IMR-90 (cell line): ENCODE results near the gene TDP2. TPM values are rescaled to one million over a fixed set of nuclear protein-coding genes. Genes with fewer than 3 reads are reported as not detected.

Experiments
- ATAC-seq: fragments of 200-7000 bp; cut with Tn5 transposase; 2 replicates; pipeline ENCODE4 v1.9.1; 2020; ENCODE audit warnings: low read depth, mild to moderate bottlenecking, moderate library complexity
- BruUV-seq: library from RNA; stranded (reverse); fragments of 400-500 nt; replicated peaks from 2 replicates; lab custom pipeline; 2021; lab: Mats Ljungman, UMichigan
- CTCF ChIA-PET: fragments of 300-600 bp; formaldehyde crosslinking; extraction: SDS; loops from one replicate; lab custom pipeline; 2021; ENCODE audit warnings: antibody characterized with exemption; lab: Yijun Ruan, JAX
- POLR2A ChIA-PET: fragments of 300-600 bp; sonication (Branson Sonifier 250); formaldehyde crosslinking; loops from one replicate; lab custom pipeline; 2022; ENCODE audit warnings: antibody characterized with exemption; ENCODE audit not compliant: unreplicated experiment; lab: Charles Lee
- DNase-seq: peaks from one replicate; pipeline ENCODE4 v3.0.0; 2013
- H2AFZ ChIP-seq: replicated peaks from 2 replicates; pipeline ENCODE3; 2013; ENCODE audit warnings: low read length, mild to moderate bottlenecking; ENCODE audit not compliant: poor library complexity
- H2AK5ac ChIP-seq: 2 replicates; pipeline ENCODE4 v1.6.1; 2013; ENCODE audit warnings: low read depth, low read length, inconsistent platforms
- H2AK9ac ChIP-seq: replicated peaks from 2 replicates; pipeline ENCODE3; 2013; ENCODE audit warnings: mild to moderate bottlenecking, low read depth, low read length, moderate library complexity; ENCODE audit not compliant: poor library complexity
- H2BK120ac ChIP-seq: 2 replicates; pipeline ENCODE4 v1.6.1; 2013; ENCODE audit warnings: low read depth, low read length, inconsistent platforms
- H2BK15ac ChIP-seq: 3 replicates; pipeline ENCODE4 v1.6.1; 2013; ENCODE audit warnings: low read depth, low read length, inconsistent platforms
- H2BK20ac ChIP-seq: 2 replicates; pipeline ENCODE4 v1.6.1; 2013; ENCODE audit warnings: low read depth, mild to moderate bottlenecking, inconsistent platforms, low read length, moderate library complexity
- H2BK5ac ChIP-seq: 2 replicates; pipeline ENCODE4 v1.6.1; 2013; ENCODE audit warnings: mild to moderate bottlenecking, low read depth, low read length, inconsistent platforms; ENCODE audit not compliant: poor library complexity, severe bottlenecking
- H3K14ac ChIP-seq: replicated peaks from 2 replicates; pipeline ENCODE4 v1.6.1; 2013; ENCODE audit warnings: low read depth, low read length, inconsistent platforms
- H3K18ac ChIP-seq: 2 replicates; pipeline ENCODE4 v1.6.1; 2013; ENCODE audit warnings: low read depth, low read length, control low read depth
- H3K23ac ChIP-seq: 2 replicates; pipeline ENCODE4 v1.6.1; 2013; ENCODE audit warnings: low read depth, low read length, inconsistent platforms
- H3K27ac ChIP-seq: 2 replicates; pipeline ENCODE4 v1.5.1; 2013; ENCODE audit warnings: mild to moderate bottlenecking, control low read depth, low read length; ENCODE audit not compliant: insufficient read depth
- H3K27me3 ChIP-seq: 2 replicates; pipeline ENCODE4 v1.6.1; 2013; ENCODE audit warnings: low read length; ENCODE audit not compliant: control insufficient read depth, insufficient read depth
- H3K36me3 ChIP-seq: 2 replicates; pipeline ENCODE4 v1.6.1; 2013; ENCODE audit warnings: low read length, mixed read lengths; ENCODE audit not compliant: control insufficient read depth, insufficient read depth
- H3K4ac ChIP-seq: 2 replicates; pipeline ENCODE4 v1.6.1; 2013; ENCODE audit warnings: low read depth, low read length, inconsistent platforms
- H3K4me1 ChIP-seq: 2 replicates; pipeline ENCODE4 v1.6.1; 2013; ENCODE audit warnings: low read length, mixed read lengths; ENCODE audit not compliant: control insufficient read depth, insufficient read depth
- H3K4me2 ChIP-seq: 2 replicates; pipeline ENCODE4 v1.6.1; 2013; ENCODE audit warnings: low read depth, mild to moderate bottlenecking, control low read depth, low read length, moderate library complexity
- H3K4me3 ChIP-seq: 2 replicates; pipeline ENCODE4 v1.5.1; 2013; ENCODE audit warnings: low read depth, mild to moderate bottlenecking, control low read depth, low read length, moderate library complexity; ENCODE audit not compliant: insufficient read depth
- H3K56ac ChIP-seq: 2 replicates; pipeline ENCODE4 v1.6.1; 2013; ENCODE audit warnings: low read length, inconsistent platforms; ENCODE audit not compliant: insufficient read depth; ENCODE audit errors: extremely low read depth
- H3K79me1 ChIP-seq, 2 experiments: 2 replicates each; pipeline ENCODE4 v1.6.1; 2013; ENCODE audit warnings: low read length in 2 of 2, inconsistent platforms in 1 of 2, low read depth in 1 of 2
- H3K9ac ChIP-seq: 2 replicates; pipeline ENCODE4 v1.6.1; 2013; ENCODE audit warnings: low read depth, low read length, control low read depth
- H3K9me1 ChIP-seq: 2 replicates; pipeline ENCODE4 v1.6.1; 2013; ENCODE audit warnings: low read length, inconsistent platforms; ENCODE audit not compliant: insufficient read depth
- H3K9me3 ChIP-seq: 2 replicates; pipeline ENCODE4 v1.6.1; 2013; ENCODE audit warnings: low read length; ENCODE audit not compliant: control insufficient read depth, insufficient read depth
- H4K20me1 ChIP-seq: 2 replicates; pipeline ENCODE4 v1.6.1; 2013; ENCODE audit warnings: low read length, inconsistent platforms; ENCODE audit not compliant: insufficient read depth
- H4K5ac ChIP-seq: 2 replicates; pipeline ENCODE4 v1.6.1; 2013; ENCODE audit warnings: mild to moderate bottlenecking, low read depth, low read length, control low read depth
- H4K8ac ChIP-seq, 2 experiments: 2 replicates each; pipeline ENCODE4 v1.6.1; 2013; ENCODE audit warnings: low read depth in 2 of 2, low read length in 2 of 2, control low read depth in 1 of 2, inconsistent platforms in 1 of 2
- H4K91ac ChIP-seq: 2 replicates; pipeline ENCODE4 v1.6.1; 2013; ENCODE audit warnings: low read depth, low read length, inconsistent platforms; ENCODE audit not compliant: insufficient read depth
- CEBPB ChIP-seq: IDR thresholded peaks from 2 replicates; pipeline ENCODE4 v1.6.1; 2012; ENCODE audit warnings: low read depth, low read length, improper control_type of control experiment
- CTCF ChIP-seq: conservative IDR thresholded peaks from 2 replicates; pipeline ENCODE4 v1.5.1; 2012; ENCODE audit warnings: mild to moderate bottlenecking, low read depth, low read length, improper control_type of control experiment
- ELK1 ChIP-seq: fragments of 150-350 bp; IDR thresholded peaks from 2 replicates; pipeline ENCODE4 v1.6.1; 2016; ENCODE audit warnings: low read depth, mild to moderate bottlenecking, low read length, moderate library complexity, borderline replicate concordance
- RFX5 ChIP-seq: IDR thresholded peaks from 2 replicates; pipeline ENCODE4 v1.8.0; 2012; ENCODE audit warnings: low read depth, mild to moderate bottlenecking, low read length, moderate library complexity
- SMC3 ChIP-seq: fragments of 150-350 bp; IDR thresholded peaks from 2 replicates; pipeline ENCODE4 v1.6.1; 2016; ENCODE audit warnings: low read depth, mild to moderate bottlenecking, antibody characterized with exemption, low read length, moderate library complexity
- WGBS, 2 experiments: methylation state at CpG; one replicate each; pipeline versions ENCODE4 v1.1.5 to v1.1.7; 2013; ENCODE audit warnings: missing lambda C conversion rate in 2 of 2; ENCODE audit not compliant: insufficient read length in 1 of 2; ENCODE audit errors: extremely low coverage in 2 of 2; 5-methylcytosine and 5-hydroxymethylcytosine counted together
- dilution Hi-C: fragments of 300-500 bp; cut with HindIII; formaldehyde crosslinking; loops from one replicate; pipeline ENCODE4 v1.14.3; 2018; ENCODE audit warnings: low sequenced_read_pairs; ENCODE audit not compliant: unreplicated experiment
- in situ Hi-C: fragments of 300-500 bp; cut with MboI; formaldehyde crosslinking; loops from 3 replicates; pipeline ENCODE4 v1.14.3; 2019; ENCODE audit warnings: low sequenced_read_pairs, inconsistent platforms, mixed read lengths
- intact Hi-C: fragments of 100-400 bp; cut with micrococcal nuclease; formaldehyde crosslinking; loops from 2 replicates; pipeline ENCODE4 v1.10.0; 2022
- polyA plus RNA-seq, 3 experiments: library from polyadenylated mRNA; depleted of rRNA; stranded (reverse); fragments of >200 nt; gene quantifications; 2 replicates each; pipeline ENCODE4 v1.2.3, GENCODE V29; 2012; ENCODE audit warnings: low replicate concordance in 1 of 3
- total RNA-seq: library from RNA; depleted of rRNA; stranded (reverse); fragments of >200 nt; gene quantifications from 2 replicates; pipeline ENCODE4 v1.2.3, GENCODE V29; 2012

The TDP2 gene
- total and polyA plus RNA-seq, 2 of the 4 experiments (the other 2 are of a cell fraction), result 13.6 to 22.8 TPM

DNA sequence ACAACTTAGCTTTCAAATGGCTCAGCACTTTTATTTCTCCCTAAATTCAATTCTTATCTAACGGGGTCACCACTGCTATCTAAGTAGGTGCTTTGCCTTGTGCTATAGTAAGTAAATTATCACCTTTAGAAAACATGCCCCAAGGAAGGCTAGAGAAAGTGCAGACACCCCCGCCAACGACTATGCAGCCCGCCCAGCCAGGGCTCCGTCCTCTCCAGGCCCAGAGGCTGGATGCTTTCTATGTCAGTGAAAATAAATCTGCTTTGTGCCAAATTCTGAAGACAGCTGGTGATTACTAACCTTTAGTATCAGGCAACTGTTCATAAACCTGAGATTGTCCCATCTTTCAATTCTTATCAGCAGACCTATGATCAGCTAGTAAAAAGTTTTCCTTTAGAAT, 35.0 kb downstream of the TDP2 start:
- H4K91ac ChIP-seq, result no peak overlapping the region
- WGBS, 2 experiments, result 0% methylated on average over 1 of the region's 5 CpGs; no CpG with 5 or more reads in 1 of the 2 experiments
- no peaks in the 10 kb centered on the region for H4K20me1 ChIP-seq
- H2BK15ac ChIP-seq, result no peak overlapping the region
- no peak overlapping the region for H4K5ac ChIP-seq
- no peak overlapping the region for H2AK5ac ChIP-seq
- no peak overlapping the region for H2BK20ac ChIP-seq
- POLR2A ChIA-PET, result no interaction called here
- H3K9ac ChIP-seq, result no peak overlapping the region
- DNase-seq, result no peak
- peaks cover 1% of the 10 kb centered on the region for H3K27me3 ChIP-seq
- H3K9me1 ChIP-seq, result no peaks in the 10 kb centered on the region
- no peak overlapping the region for H3K27ac ChIP-seq
- H3K79me1 ChIP-seq, result no peaks in the 10 kb centered on the region
- H2BK5ac ChIP-seq, result no peak overlapping the region
- H3K4me1 ChIP-seq, result no peaks in the 10 kb centered on the region
- no peak overlapping the region for H3K4ac ChIP-seq
- TF ChIP-seq ELK1, result no peak
- TF ChIP-seq CEBPB, result no peak
- no peak for TF ChIP-seq CTCF
- TF ChIP-seq SMC3, result no peak
- no peak for TF ChIP-seq RFX5
- dilution Hi-C loops, result no loop called here
- CTCF ChIA-PET, result no interaction called here
- H3K18ac ChIP-seq, result no peak overlapping the region
- no peak overlapping the region for H2BK120ac ChIP-seq
- H2AFZ ChIP-seq, result no peak overlapping the region
- H2AK9ac ChIP-seq, result no peak overlapping the region
- no TSS peak for BruUV-seq
- H3K14ac ChIP-seq, result no peak overlapping the region
- in situ Hi-C loops, result no loop called here
- intact Hi-C loops, result no loop called here
- no peak overlapping the region for H3K4me2 ChIP-seq
- no peak overlapping the region for H3K23ac ChIP-seq
- no peaks in the 10 kb centered on the region for H3K9me3 ChIP-seq
- no peak for ATAC-seq
- no peak overlapping the region for H3K56ac ChIP-seq
- no peak overlapping the region for H3K4me3 ChIP-seq
- no peaks in the 10 kb centered on the region for H3K36me3 ChIP-seq
- no peak overlapping the region for H4K8ac ChIP-seq
